Mesenchymal stem cell (in vitro differentiated cells and primary cell): Measurements from ENCODE around the gene GAS7.

ENCODE experiments used
- DNase-seq: peaks from one replicate; pipeline ENCODE4 v3.0.0-alpha.2; 2013
- H2AFZ ChIP-seq: one replicate; pipeline ENCODE4 v1.6.1; 2013; ENCODE audit warnings: low read depth, mild to moderate bottlenecking, control low read depth, inconsistent platforms, low read length, moderate library complexity
- H2AK5ac ChIP-seq: 2 replicates; pipeline ENCODE4 v1.6.1; 2013; ENCODE audit warnings: low read length, moderate library complexity, mild to moderate bottlenecking, inconsistent platforms; ENCODE audit not compliant: severe bottlenecking
- H2BK120ac ChIP-seq: one replicate; pipeline ENCODE4 v1.6.1; 2013; ENCODE audit warnings: low read depth, mild to moderate bottlenecking, inconsistent platforms, low read length, moderate library complexity
- H2BK12ac ChIP-seq, 2 experiments: one replicate each; pipeline ENCODE4 v1.6.1; 2013; ENCODE audit warnings: inconsistent platforms in 2 of 2, low read length in 2 of 2, mild to moderate bottlenecking in 2 of 2, moderate library complexity in 2 of 2, control low read depth in 1 of 2
- H2BK15ac ChIP-seq: one replicate; pipeline ENCODE4 v1.6.1; 2013; ENCODE audit warnings: mild to moderate bottlenecking, low read depth, inconsistent platforms; ENCODE audit not compliant: poor library complexity, severe bottlenecking
- H2BK5ac ChIP-seq: 2 replicates; pipeline ENCODE4 v1.6.1; 2013; ENCODE audit warnings: low read depth, mild to moderate bottlenecking, low read length, control low read depth, inconsistent platforms; ENCODE audit not compliant: poor library complexity, severe bottlenecking
- H3K14ac ChIP-seq, 2 experiments: one replicate each; pipeline ENCODE4 v1.6.1; 2013; ENCODE audit warnings: inconsistent platforms in 2 of 2, low read length in 2 of 2, control low read depth in 1 of 2, mild to moderate bottlenecking in 1 of 2, moderate library complexity in 1 of 2
- H3K18ac ChIP-seq, 2 experiments: one replicate each; pipeline ENCODE4 v1.6.1; 2013; ENCODE audit warnings: inconsistent platforms in 2 of 2, low read length in 2 of 2, control low read depth in 1 of 2, low read depth in 1 of 2, mild to moderate bottlenecking in 1 of 2
- H3K23ac ChIP-seq, 2 experiments: one replicate each; pipeline ENCODE4 v1.6.1; 2013; ENCODE audit warnings: inconsistent platforms in 2 of 2, low read length in 2 of 2, mild to moderate bottlenecking in 2 of 2, moderate library complexity in 2 of 2, control low read depth in 1 of 2
- H3K27ac ChIP-seq: 2 replicates; pipeline ENCODE4 v1.5.1; 2013; ENCODE audit warnings: mild to moderate bottlenecking, moderate library complexity, low read length, control low read depth, inconsistent platforms; ENCODE audit not compliant: poor library complexity, severe bottlenecking
- H3K27me3 ChIP-seq, 2 experiments: 2 replicates each; pipeline versions ENCODE4 v1.6.1 to v1.7.0; 2013; ENCODE audit warnings: low read length in 2 of 2, mild to moderate bottlenecking in 2 of 2, moderate library complexity in 2 of 2, control low read depth in 1 of 2, inconsistent platforms in 1 of 2; ENCODE audit not compliant: control insufficient read depth in 1 of 2, insufficient read depth in 1 of 2
- H3K36me3 ChIP-seq, 2 experiments: 2 replicates each; pipeline versions ENCODE4 v1.6.1 to v1.7.0; 2013; ENCODE audit warnings: low read length in 2 of 2, control low read depth in 1 of 2, inconsistent platforms in 1 of 2, low read depth in 1 of 2, mild to moderate bottlenecking in 1 of 2; ENCODE audit not compliant: insufficient read depth in 2 of 2, control insufficient read depth in 1 of 2
- H3K4ac ChIP-seq, 2 experiments: one replicate each; pipeline ENCODE4 v1.6.1; 2013; ENCODE audit warnings: inconsistent platforms in 2 of 2, low read length in 2 of 2, mild to moderate bottlenecking in 2 of 2, moderate library complexity in 2 of 2, control low read depth in 1 of 2, low read depth in 1 of 2
- H3K4me1 ChIP-seq: 2 replicates; pipeline ENCODE4 v1.6.1; 2013; ENCODE audit warnings: low read depth, low read length, control low read depth; ENCODE audit not compliant: control insufficient read depth, insufficient read depth
- H3K4me2 ChIP-seq: 2 replicates; pipeline ENCODE4 v1.6.1; 2013; ENCODE audit warnings: low read length, mild to moderate bottlenecking, inconsistent platforms; ENCODE audit not compliant: poor library complexity, severe bottlenecking
- H3K4me3 ChIP-seq, 2 experiments: 2 replicates each; pipeline versions ENCODE4 v1.5.1 to v1.7.0; 2013; ENCODE audit warnings: low read length in 2 of 2, mild to moderate bottlenecking in 2 of 2, control low read depth in 1 of 2, low read depth in 1 of 2; ENCODE audit not compliant: insufficient read depth in 1 of 2
- H3K79me1 ChIP-seq: replicated peaks from 2 replicates; pipeline ENCODE4 v1.6.1; 2013; ENCODE audit warnings: mild to moderate bottlenecking, control low read depth, low read length, inconsistent platforms; ENCODE audit not compliant: poor library complexity, severe bottlenecking
- H3K9ac ChIP-seq: 2 replicates; pipeline ENCODE4 v1.7.0; 2013; ENCODE audit warnings: mild to moderate bottlenecking, low read length, moderate library complexity
- H3K9me3 ChIP-seq: 2 replicates; pipeline ENCODE4 v1.7.0; 2013; ENCODE audit warnings: mild to moderate bottlenecking, low read length; ENCODE audit not compliant: control insufficient read depth
- H4K8ac ChIP-seq: one replicate; pipeline ENCODE4 v1.6.1; 2013; ENCODE audit warnings: inconsistent platforms, mild to moderate bottlenecking, low read length, moderate library complexity
- H4K91ac ChIP-seq: one replicate; pipeline ENCODE4 v1.6.1; 2013; ENCODE audit warnings: mild to moderate bottlenecking, low read length, inconsistent platforms
- WGBS: methylation state at CpG from one replicate; pipeline ENCODE4 v1.1.7; 2013; ENCODE audit warnings: mixed read lengths; 5-methylcytosine and 5-hydroxymethylcytosine counted together

Gene GAS7

DNA sequence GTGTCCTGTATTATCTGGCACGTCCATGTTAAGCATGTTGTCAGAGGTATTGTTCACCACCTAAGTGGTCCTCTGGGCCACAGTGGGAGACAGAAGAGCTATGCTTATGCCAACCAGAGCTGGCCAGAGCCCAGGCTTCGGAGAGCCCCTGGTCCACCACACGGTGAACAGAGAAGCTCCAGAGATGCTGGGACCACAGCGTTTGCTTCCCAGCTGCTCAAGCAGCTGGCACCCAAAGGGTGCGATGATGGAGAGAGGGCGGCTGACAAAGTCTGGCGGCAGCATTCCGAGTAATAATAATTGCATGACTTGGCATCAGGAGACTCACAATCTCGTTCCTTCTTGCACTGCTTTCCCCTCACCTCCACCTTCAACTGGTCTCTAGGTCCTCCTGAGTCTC, 257.6 kb downstream of the GAS7 start:
- WGBS = 91% methylated on average over 9 of the region's 9 CpGs
- Histone ChIP-seq H2AFZ (no peak overlapping the region), H3K4me3 (no peak overlapping the region), H3K4me2 (no peak overlapping the region), H3K27me3 (no peaks in the 10 kb centered on the region), H2BK12ac (no peak overlapping the region), H2BK15ac (no peak overlapping the region), H2AK5ac (no peak overlapping the region), H3K27ac (no peak overlapping the region), H3K4me1 (no peaks in the 10 kb centered on the region), H3K9ac (no peak overlapping the region), H3K23ac (no peak overlapping the region), H3K36me3 (peaks cover 37 to 88% of the 10 kb centered on the region in 2 experiments), H2BK5ac (no peak overlapping the region), H3K9me3 (peaks cover 10% of the 10 kb centered on the region), H3K14ac (no peak overlapping the region), H4K8ac (no peak overlapping the region), H3K79me1 (no peaks in the 10 kb centered on the region), H4K91ac (no peak overlapping the region), H2BK120ac (no peak overlapping the region), H3K18ac (no peak overlapping the region), H3K4ac (no peak overlapping the region)
- DNase-seq = no peak

DNA sequence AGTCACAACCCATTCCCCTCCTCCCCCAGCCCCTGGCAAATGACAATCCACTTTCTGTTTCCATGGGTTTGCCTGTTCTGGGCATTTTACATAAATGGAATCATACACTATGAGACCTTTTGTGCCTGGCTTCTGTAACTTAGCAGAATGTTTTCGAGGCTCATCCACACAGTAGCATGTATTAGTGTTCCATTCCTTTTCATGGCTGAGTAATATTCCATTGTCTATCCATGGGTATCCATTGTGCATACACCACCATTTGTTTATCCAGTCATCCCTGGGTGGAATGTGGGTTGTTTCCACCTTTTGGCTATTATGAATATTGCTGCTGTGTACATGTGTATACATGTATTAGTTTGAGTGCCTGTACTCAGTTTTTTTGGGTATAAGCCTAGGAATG, 259.6 kb downstream of the GAS7 start:
- H3K9ac ChIP-seq = no peak overlapping the region
- no peaks in the 10 kb centered on the region for H3K79me1 ChIP-seq
- H2BK12ac ChIP-seq = no peak overlapping the region
- no peak overlapping the region for H4K91ac ChIP-seq
- H3K4me1 ChIP-seq = peaks cover 2% of the 10 kb centered on the region
- no peak overlapping the region for H2BK15ac ChIP-seq
- no peak overlapping the region for H2BK120ac ChIP-seq
- DNase-seq = no peak
- H3K27ac ChIP-seq = no peak overlapping the region
- no peaks in the 10 kb centered on the region for H3K27me3 ChIP-seq
- WGBS = 90% methylated on average over 1 of the region's 1 CpG
- H4K8ac ChIP-seq = no peak overlapping the region
- peaks cover 10% of the 10 kb centered on the region for H3K9me3 ChIP-seq
- no peak overlapping the region for H3K4ac ChIP-seq
- H3K4me2 ChIP-seq = no peak overlapping the region
- no peak overlapping the region for H3K18ac ChIP-seq
- no peak overlapping the region for H3K14ac ChIP-seq
- H2BK5ac ChIP-seq = no peak overlapping the region
- no peak overlapping the region for H2AFZ ChIP-seq
- no peak overlapping the region for H2AK5ac ChIP-seq
- H3K36me3 ChIP-seq = peaks cover 47 to 84% of the 10 kb centered on the region in 2 experiments
- H3K23ac ChIP-seq = no peak overlapping the region
- H3K4me3 ChIP-seq = no peak overlapping the region

DNA sequence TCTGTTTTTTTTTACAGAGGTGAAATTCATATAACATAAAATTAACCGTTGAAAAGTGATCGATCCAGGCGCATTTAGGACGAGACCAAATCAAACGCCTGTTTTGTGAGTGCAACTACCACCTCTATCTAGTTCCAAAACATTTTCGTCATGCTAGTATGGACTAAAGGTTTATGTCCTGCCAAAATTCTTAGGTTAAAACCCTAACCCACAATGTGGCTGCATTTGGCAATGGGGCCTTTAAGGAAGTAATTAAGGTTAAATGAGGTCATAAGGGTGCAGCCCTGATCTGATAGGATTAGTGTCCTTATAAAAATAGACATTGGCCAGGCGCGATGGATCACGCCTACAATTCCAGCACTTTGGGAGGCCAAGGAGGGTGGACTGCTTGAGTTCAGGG, 260.5 kb downstream of the GAS7 start:
- H3K4ac ChIP-seq = no peak overlapping the region

DNA sequence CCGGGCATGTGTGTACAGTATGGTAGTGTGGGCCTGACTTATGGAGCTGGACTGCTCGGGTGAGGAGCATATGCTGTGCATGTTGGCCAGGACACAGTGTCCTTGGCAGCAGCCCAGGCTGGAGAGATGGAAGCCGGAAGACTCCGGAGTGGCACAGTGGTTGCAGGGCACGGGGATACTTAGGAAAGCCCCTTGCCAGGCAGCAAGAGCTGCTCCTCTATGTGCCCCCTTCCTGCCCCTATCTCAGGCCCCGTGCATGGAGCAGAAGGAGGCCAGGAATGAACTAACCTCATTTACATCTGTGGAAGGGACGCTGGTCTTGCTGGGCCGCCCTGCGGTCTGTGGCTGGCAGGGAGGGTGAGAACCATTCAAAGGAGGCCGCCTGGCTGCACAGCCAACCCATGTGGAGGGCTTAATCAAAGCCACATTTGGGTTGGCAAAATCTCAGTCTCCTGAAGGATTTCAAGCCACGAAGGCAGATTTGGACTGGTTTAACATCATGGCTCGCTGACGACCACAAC, 261.1 kb downstream of the GAS7 start:
- H4K8ac ChIP-seq = no peak overlapping the region
- DNase-seq = no peak

More for the DNA sequence above, 260.5 kb downstream of the GAS7 start:
- Histone ChIP-seq H3K18ac (no peak overlapping the region), H3K4me3 (no peak overlapping the region), H2BK5ac (no peak overlapping the region), H3K27me3 (no peaks in the 10 kb centered on the region), H3K23ac (no peak overlapping the region), H3K4me1 (peaks cover 2% of the 10 kb centered on the region), H2AFZ (no peak overlapping the region), H2BK12ac (no peak overlapping the region), H3K79me1 (no peaks in the 10 kb centered on the region), H3K27ac (no peak overlapping the region), H2BK120ac (no peak overlapping the region), H2AK5ac (no peak overlapping the region), H3K4me2 (no peak overlapping the region), H3K36me3 (peaks cover 41 to 83% of the 10 kb centered on the region in 2 experiments), H3K9me3 (peaks cover 10% of the 10 kb centered on the region), H4K8ac (no peak overlapping the region), H3K14ac (no peak overlapping the region), H4K91ac (no peak overlapping the region), H2BK15ac (no peak overlapping the region), H3K9ac (peak overlapping the region; percentile 5)
- 95% methylated on average over 8 of the region's 9 CpGs for WGBS
- DNase-seq = no peak

More for the DNA sequence above, 261.1 kb downstream of the GAS7 start:
- Histone ChIP-seq H3K9ac (peak overlapping the region; percentile 5), H2BK5ac (no peak overlapping the region), H3K23ac (no peak overlapping the region), H3K4ac (no peak overlapping the region), H2AK5ac (no peak overlapping the region), H3K4me3 (no peak overlapping the region), H2BK120ac (no peak overlapping the region), H3K27me3 (no peaks in the 10 kb centered on the region), H3K4me2 (no peak overlapping the region), H3K36me3 (peaks cover 41 to 81% of the 10 kb centered on the region in 2 experiments), H3K9me3 (peaks cover 10% of the 10 kb centered on the region), H2BK12ac (no peak overlapping the region), H3K79me1 (no peaks in the 10 kb centered on the region), H4K91ac (no peak overlapping the region), H3K4me1 (peaks cover 2% of the 10 kb centered on the region), H2AFZ (no peak overlapping the region), H3K18ac (no peak overlapping the region), H3K27ac (no peak overlapping the region), H3K14ac (no peak overlapping the region), H2BK15ac (no peak overlapping the region)
- WGBS = 89% methylated on average over 13 of the region's 13 CpGs
